BJ (cell line): ENCODE results near the gene PLEKHB1. TPM values are rescaled to one million over a fixed set of nuclear protein-coding genes. Genes with fewer than 3 reads are reported as not detected.

ENCODE experiments used
- CTCF ChIA-PET: fragments of 350-600 bp; formaldehyde crosslinking; extraction: SDS; loops from one replicate; lab custom pipeline; 2021; ENCODE audit warnings: antibody characterized with exemption, inconsistent platforms; lab: Yijun Ruan, JAX
- POLR2A ChIA-PET: fragments of 300-600 bp; sonication (Branson Sonifier 250); formaldehyde crosslinking; extraction: SDS; loops from one replicate; lab custom pipeline; 2021; ENCODE audit warnings: antibody characterized with exemption; lab: Charles Lee
- DNase-seq: peaks from one replicate; pipeline ENCODE4 v3.0.0-alpha.2; 2011; ENCODE audit warnings: low read depth
- H3K27me3 ChIP-seq: 2 replicates; pipeline ENCODE4 v1.6.0; 2011; ENCODE audit warnings: low read length; ENCODE audit not compliant: control insufficient read depth, insufficient read depth
- H3K36me3 ChIP-seq: 2 replicates; pipeline ENCODE4 v1.5.1; 2011; ENCODE audit warnings: low read length; ENCODE audit not compliant: control insufficient read depth, insufficient read depth
- H3K4me3 ChIP-seq: 2 replicates; pipeline ENCODE4 v1.5.1; 2011; ENCODE audit warnings: low read depth, mild to moderate bottlenecking, control low read depth, low read length
- CTCF ChIP-seq: IDR thresholded peaks from 2 replicates; pipeline ENCODE4 v1.5.1; 2011; ENCODE audit warnings: low read depth, mild to moderate bottlenecking, control low read depth, inconsistent platforms, low read length, moderate library complexity; ENCODE audit not compliant: insufficient read depth
- polyA plus RNA-seq: library from polyadenylated mRNA; depleted of rRNA; stranded (reverse); fragments of >200 nt; gene quantifications from 2 replicates; pipeline ENCODE4 v1.2.3, GENCODE V29; 2011

Gene PLEKHB1
- polyA plus RNA-seq, 1 experiment: 0.40 TPM

- H3K4me3 ChIP-seq: no peak overlapping the region
- CTCF ChIA-PET: interaction anchor here (0.7 to 7.1 kb wide), 19 partner anchors 9 to 368 kb away, joined by 3 to 100 read pairs (median 4); partner anchors contain the start of gene PLEKHB1
- no peak for DNase-seq
- H3K27me3 ChIP-seq: no peaks in the 10 kb centered on the region
- no peak for TF ChIP-seq CTCF
- POLR2A ChIA-PET: interaction anchor here (0.5 kb wide), 1 partner anchor 1876 kb away, joined by 4 read pairs; no protein-coding TSS in a partner anchor
- H3K36me3 ChIP-seq: no peaks in the 10 kb centered on the region
Observed at GRCh38 chr11:73662445-73663157, 16.2 kb downstream of the PLEKHB1 start.

- POLR2A ChIA-PET: no interaction called here
- no peak for TF ChIP-seq CTCF
- H3K4me3 ChIP-seq: no peak overlapping the region
- no peaks in the 10 kb centered on the region for H3K27me3 ChIP-seq
- CTCF ChIA-PET: interaction anchor here (1.3 to 7.1 kb wide), 5 partner anchors 11 to 266 kb away, joined by 3 to 100 read pairs (median 25); partner anchors contain the start of gene PLEKHB1
- H3K36me3 ChIP-seq: no peaks in the 10 kb centered on the region
- no peak for DNase-seq
Observed at GRCh38 chr11:73663604-73664495, 17.5 kb downstream of the PLEKHB1 start.

- TF ChIP-seq CTCF: no peak
- no peak overlapping the region for H3K4me3 ChIP-seq
- H3K36me3 ChIP-seq: no peaks in the 10 kb centered on the region
- ChIA-PET POLR2A (interaction anchor here (0.6 kb wide), 1 partner anchor 144 kb away, joined by 8 read pairs; no protein-coding TSS in a partner anchor), CTCF (interaction anchor here (0.6 to 7.1 kb wide), 2 partner anchors 265 to 267 kb away, joined by 3 to 100 read pairs; no protein-coding TSS in a partner anchor)
- DNase-seq: no peak
- H3K27me3 ChIP-seq: no peaks in the 10 kb centered on the region
Observed at GRCh38 chr11:73664877-73665276, 18.5 kb downstream of the PLEKHB1 start.

- DNase-seq: no peak
- Histone ChIP-seq H3K36me3 (no peaks in the 10 kb centered on the region), H3K4me3 (no peak overlapping the region), H3K27me3 (no peaks in the 10 kb centered on the region)
- no peak for TF ChIP-seq CTCF
- ChIA-PET POLR2A (no interaction called here), CTCF (no interaction called here)
Observed at GRCh38 chr11:73667891-73668290, 21.5 kb downstream of the PLEKHB1 start.
